Spinal cord (tissue), 10 donors: Measurements from ENCODE around the gene CFAP77. TPM values are rescaled to one million over a fixed set of nuclear protein-coding genes. Genes with fewer than 3 reads are reported as not detected.

Experiments
- DNase-seq, 6 donors: peaks; one replicate each; pipeline versions ENCODE4 v3.0.0 to v3.0.0-alpha.2; 2013 to 2015; ENCODE audit warnings: low spot score in 6 of 6, low read depth in 4 of 6
- H3K27ac ChIP-seq: one replicate; pipeline ENCODE4 v1.5.1; 2013; ENCODE audit warnings: low read depth, low read length, control low read depth
- H3K27me3 ChIP-seq: one replicate; pipeline ENCODE4 v1.6.1; 2013; ENCODE audit warnings: low read length; ENCODE audit not compliant: control insufficient read depth, insufficient read depth
- H3K36me3 ChIP-seq: one replicate; pipeline ENCODE4 v1.6.1; 2013; ENCODE audit warnings: low read length; ENCODE audit not compliant: control insufficient read depth, insufficient read depth
- H3K4me1 ChIP-seq: one replicate; pipeline ENCODE4 v1.6.1; 2013; ENCODE audit warnings: low read length; ENCODE audit not compliant: control insufficient read depth, insufficient read depth
- H3K4me3 ChIP-seq: one replicate; pipeline ENCODE4 v1.5.1; 2013; ENCODE audit warnings: low read depth, low read length, control low read depth
- H3K9me3 ChIP-seq: one replicate; pipeline ENCODE4 v1.6.1; 2013; ENCODE audit warnings: low read length; ENCODE audit not compliant: control insufficient read depth, insufficient read depth
- WGBS: methylation state at CpG from one replicate; pipeline ENCODE4 v1.1.5; 2013; ENCODE audit warnings: missing lambda C conversion rate; ENCODE audit not compliant: insufficient coverage; 5-methylcytosine and 5-hydroxymethylcytosine counted together
- polyA plus RNA-seq, 2 donors: library from polyadenylated mRNA; unstranded; fragments of 120-200 nt; gene quantifications; one replicate each; pipeline ENCODE4 v1.2.1, GENCODE V29; 2013; ENCODE audit not compliant: insufficient read length in 2 of 2
- total RNA-seq, 2 donors: library from RNA; depleted of rRNA in 1 of 2; stranded (reverse); fragments of 120-200 nt in 1 of 2; fragments of >200 nt in 1 of 2; gene quantifications; one replicate each; pipeline versions ENCODE4 v1.2.3 to v1.2.4, GENCODE V29; 2013 to 2014
- donor health status: healthy.

Gene CFAP77
- total and polyA plus RNA-seq, 4 donors, result 0.30 to 6.9 (median 4.7) TPM

- H3K9me3 ChIP-seq, result no peaks in the 10 kb centered on the region
- H3K27me3 ChIP-seq, result peaks cover 60% of the 10 kb centered on the region
- H3K4me1 ChIP-seq, result peaks cover 11% of the 10 kb centered on the region
- no peaks in the 10 kb centered on the region for H3K36me3 ChIP-seq
- H3K27ac ChIP-seq, result no peak overlapping the region
- DNase-seq, result no peak
- H3K4me3 ChIP-seq, result no peak overlapping the region
- WGBS, result 65% methylated on average over 4 of the region's 5 CpGs
Measured at GRCh38 chr9:132575811-132576210, 165.8 kb downstream of the CFAP77 start.

GRCh38 chr9:132577119-132577518 lies 167.1 kb downstream of the CFAP77 start:
- Histone ChIP-seq H3K27me3 (peaks cover 73% of the 10 kb centered on the region), H3K36me3 (no peaks in the 10 kb centered on the region), H3K27ac (no peak overlapping the region), H3K4me1 (peaks cover 23% of the 10 kb centered on the region), H3K4me3 (no peak overlapping the region), H3K9me3 (no peaks in the 10 kb centered on the region)
- DNase-seq, result no peak

GRCh38 chr9:132578367-132578932 lies 168.4 kb downstream of the CFAP77 start:
- no peak for DNase-seq
- Histone ChIP-seq H3K36me3 (no peaks in the 10 kb centered on the region), H3K4me3 (no peak overlapping the region), H3K27ac (no peak overlapping the region), H3K27me3 (peaks cover 83% of the 10 kb centered on the region), H3K9me3 (no peaks in the 10 kb centered on the region), H3K4me1 (peaks cover 33% of the 10 kb centered on the region)
- 40% methylated on average over 4 of the region's 7 CpGs for WGBS

GRCh38 chr9:132579427-132579798 lies 169.4 kb downstream of the CFAP77 start:
- Histone ChIP-seq H3K36me3 (no peaks in the 10 kb centered on the region), H3K27ac (no peak overlapping the region), H3K9me3 (no peaks in the 10 kb centered on the region), H3K4me1 (peaks cover 33% of the 10 kb centered on the region), H3K27me3 (peaks cover 93% of the 10 kb centered on the region), H3K4me3 (no peak overlapping the region)
- DNase-seq, result no peak
- 14% methylated on average over 10 of the region's 15 CpGs for WGBS

- Histone ChIP-seq H3K27me3 (peaks cover 100% of the 10 kb centered on the region), H3K9me3 (no peaks in the 10 kb centered on the region), H3K36me3 (no peaks in the 10 kb centered on the region), H3K27ac (no peak within 1 kb of the TSS), H3K4me3 (peak within 1 kb of the TSS; percentile 28), H3K4me1 (peaks cover 41% of the 10 kb centered on the region)
- DNase-seq, result no peak
- under 1% methylated on average over 30 of the region's 36 CpGs for WGBS
Measured at GRCh38 chr9:132582276-132582785, 172.3 kb downstream of the CFAP77 start, which contains the start of gene BARHL1. BARHL1 (plus strand) TSS chr9:132582606; CDS start chr9:132582798, 192 bp downstream.

GRCh38 chr9:132582786-132583583 lies 173.0 kb downstream of the CFAP77 start:
- Histone ChIP-seq H3K4me1 (peaks cover 41% of the 10 kb centered on the region), H3K27me3 (peaks cover 100% of the 10 kb centered on the region), H3K36me3 (no peaks in the 10 kb centered on the region), H3K27ac (no peak overlapping the region), H3K4me3 (no peak overlapping the region), H3K9me3 (no peaks in the 10 kb centered on the region)
- 6% methylated on average over 34 of the region's 37 CpGs for WGBS
- DNase-seq, result no peak

- Histone ChIP-seq H3K4me3 (no peak overlapping the region), H3K27ac (no peak overlapping the region), H3K9me3 (no peaks in the 10 kb centered on the region), H3K27me3 (peaks cover 100% of the 10 kb centered on the region), H3K4me1 (peaks cover 41% of the 10 kb centered on the region), H3K36me3 (no peaks in the 10 kb centered on the region)
- 0% methylated on average over 4 of the region's 8 CpGs for WGBS
- peak in 1 of 6 donors; percentile 28 for DNase-seq
Measured at GRCh38 chr9:132583584-132584304, 173.7 kb downstream of the CFAP77 start.

- Histone ChIP-seq H3K27ac (no peak overlapping the region), H3K36me3 (no peaks in the 10 kb centered on the region), H3K4me3 (no peak overlapping the region), H3K9me3 (no peaks in the 10 kb centered on the region), H3K4me1 (peaks cover 42% of the 10 kb centered on the region), H3K27me3 (peaks cover 100% of the 10 kb centered on the region)
- DNase-seq, result peak in 1 of 6 donors; percentile 55
- 3% methylated on average over 17 of the region's 30 CpGs for WGBS
Measured at GRCh38 chr9:132584601-132585560, 174.9 kb downstream of the CFAP77 start.
